Measurements from ENCODE around the gene VAV2.

DNA sequence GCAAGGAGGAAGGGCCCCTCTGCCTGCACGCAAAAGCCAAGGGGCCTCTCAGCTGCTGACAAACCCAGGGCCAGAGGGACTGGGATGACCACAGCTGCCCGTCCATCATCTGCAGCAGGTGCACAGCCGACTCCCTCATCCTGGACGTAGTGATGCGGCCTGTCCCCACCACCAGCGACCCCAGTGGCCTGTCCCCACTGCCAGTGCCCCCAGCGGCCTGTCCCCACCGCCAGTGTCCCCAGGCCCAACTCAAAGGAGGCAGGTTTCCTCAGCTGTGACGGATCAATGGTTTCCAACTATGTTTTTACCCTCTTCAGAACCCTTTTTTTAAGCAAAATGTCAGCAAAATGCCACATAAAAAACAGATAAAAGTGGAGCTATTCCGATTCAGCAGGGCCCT lies 62.5 kb downstream of the VAV2 start:
- TF ChIP-seq, protein P1, sequence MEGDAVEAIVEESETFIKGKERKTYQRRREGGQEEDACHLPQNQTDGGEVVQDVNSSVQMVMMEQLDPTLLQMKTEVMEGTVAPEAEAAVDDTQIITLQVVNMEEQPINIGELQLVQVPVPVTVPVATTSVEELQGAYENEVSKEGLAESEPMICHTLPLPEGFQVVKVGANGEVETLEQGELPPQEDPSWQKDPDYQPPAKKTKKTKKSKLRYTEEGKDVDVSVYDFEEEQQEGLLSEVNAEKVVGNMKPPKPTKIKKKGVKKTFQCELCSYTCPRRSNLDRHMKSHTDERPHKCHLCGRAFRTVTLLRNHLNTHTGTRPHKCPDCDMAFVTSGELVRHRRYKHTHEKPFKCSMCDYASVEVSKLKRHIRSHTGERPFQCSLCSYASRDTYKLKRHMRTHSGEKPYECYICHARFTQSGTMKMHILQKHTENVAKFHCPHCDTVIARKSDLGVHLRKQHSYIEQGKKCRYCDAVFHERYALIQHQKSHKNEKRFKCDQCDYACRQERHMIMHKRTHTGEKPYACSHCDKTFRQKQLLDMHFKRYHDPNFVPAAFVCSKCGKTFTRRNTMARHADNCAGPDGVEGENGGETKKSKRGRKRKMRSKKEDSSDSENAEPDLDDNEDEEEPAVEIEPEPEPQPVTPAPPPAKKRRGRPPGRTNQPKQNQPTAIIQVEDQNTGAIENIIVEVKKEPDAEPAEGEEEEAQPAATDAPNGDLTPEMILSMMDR (IDR thresholded peaks at IDR 0.05), result no peak
- no peak for TF ChIP-seq EP300 (IDR thresholded peaks at IDR 0.05)

Measured in tibial nerve (tissue), 4 donors.